Fibroblast of lung (primary cell): ENCODE measurements around the gene DSTYK. TPM values are rescaled to one million over a fixed set of nuclear protein-coding genes. Genes with fewer than 3 reads are reported as not detected.

Experiments used
- DNase-seq, 2 donors: peaks; one replicate each; pipeline versions ENCODE4 v3.0.0 to v3.0.0-alpha.2; 2010; ENCODE audit warnings: low read depth in 2 of 2
- H2AFZ ChIP-seq: 2 replicates; pipeline ENCODE4 v1.5.1; 2012; ENCODE audit warnings: low read length, control low read depth, inconsistent platforms
- H3K27ac ChIP-seq: 2 replicates; pipeline ENCODE4 v1.5.1; 2011; ENCODE audit warnings: low read length, control low read depth; ENCODE audit not compliant: insufficient read depth
- H3K27me3 ChIP-seq: 2 replicates; pipeline ENCODE4 v1.5.1; 2011; ENCODE audit warnings: mild to moderate bottlenecking, low read length; ENCODE audit not compliant: control insufficient read depth, insufficient read depth
- H3K36me3 ChIP-seq: 2 replicates; pipeline ENCODE4 v1.5.1; 2011; ENCODE audit warnings: low read length; ENCODE audit not compliant: control insufficient read depth, insufficient read depth
- H3K4me1 ChIP-seq: 2 replicates; pipeline ENCODE4 v1.5.1; 2011; ENCODE audit warnings: low read length; ENCODE audit not compliant: control insufficient read depth, insufficient read depth; ENCODE audit errors: extremely low read depth
- H3K4me2 ChIP-seq: 2 replicates; pipeline ENCODE4 v1.5.1; 2011; ENCODE audit warnings: low read length, control low read depth; ENCODE audit not compliant: insufficient read depth; ENCODE audit errors: extremely low read depth
- H3K4me3 ChIP-seq, 4 experiments: fragments of 200-600 bp in 1 of 4; sonication (generic) in 1 of 4; replicated peaks in 1 of 4; 2 replicates each; pipeline ENCODE4 v1.5.1; 2011 to 2016; ENCODE audit warnings: low read length in 4 of 4, low read depth in 3 of 4, mild to moderate bottlenecking in 3 of 4, control low read depth in 2 of 4, inconsistent platforms in 1 of 4, mixed read lengths in 1 of 4; ENCODE audit not compliant: insufficient read depth in 1 of 4; ENCODE audit errors: control extremely low read depth in 1 of 4
- H3K79me2 ChIP-seq: 2 replicates; pipeline ENCODE4 v1.5.1; 2012; ENCODE audit warnings: mild to moderate bottlenecking, low read length, inconsistent platforms; ENCODE audit not compliant: control insufficient read depth, insufficient read depth
- H3K9ac ChIP-seq: 2 replicates; pipeline ENCODE4 v1.5.1; 2011; ENCODE audit warnings: mild to moderate bottlenecking, low read length, control low read depth; ENCODE audit not compliant: insufficient read depth
- H3K9me3 ChIP-seq: 2 replicates; pipeline ENCODE4 v1.5.1; 2012; ENCODE audit warnings: low read depth, low read length; ENCODE audit not compliant: control insufficient read depth, insufficient read depth
- H4K20me1 ChIP-seq: 2 replicates; pipeline ENCODE4 v1.5.1; 2011; ENCODE audit warnings: low read length; ENCODE audit not compliant: control insufficient read depth, insufficient read depth; ENCODE audit errors: extremely low read depth
- CTCF ChIP-seq, 2 donors: IDR thresholded peaks in 1 of 2; conservative IDR thresholded peaks in 1 of 2; 1 replicate in 1 of 2; 2 replicates in 1 of 2; pipeline ENCODE4 v1.5.1; 2011 to 2012; ENCODE audit warnings: low read length in 2 of 2, control low read depth in 1 of 2, inconsistent platforms in 1 of 2, low read depth in 1 of 2, mild to moderate bottlenecking in 1 of 2
- EZH2 ChIP-seq: IDR thresholded peaks from 2 replicates; pipeline ENCODE4 v1.5.1; 2012; ENCODE audit warnings: low read length, control low read depth, mild to moderate bottlenecking; ENCODE audit errors: missing control alignments
- polyA plus RNA-seq, 2 donors: library from polyadenylated mRNA; depleted of rRNA in 1 of 2; stranded (reverse) in 1 of 2; unstranded in 1 of 2; fragments of >200 nt; gene quantifications; 2 replicates each; pipeline ENCODE4 v1.2.1, GENCODE V29; 2011 to 2012; ENCODE audit warnings: missing spikeins in 1 of 2
- total RNA-seq: library from RNA; depleted of rRNA; stranded (reverse); fragments of >200 nt; gene quantifications from 2 replicates; pipeline ENCODE4 v1.2.1, GENCODE V29; 2014

The DSTYK gene
- total and polyA plus RNA-seq, 2 donors (not counting 1 experiment from before 2014, with no cell fraction given) = 24.5 to 42.6 TPM

DNA sequence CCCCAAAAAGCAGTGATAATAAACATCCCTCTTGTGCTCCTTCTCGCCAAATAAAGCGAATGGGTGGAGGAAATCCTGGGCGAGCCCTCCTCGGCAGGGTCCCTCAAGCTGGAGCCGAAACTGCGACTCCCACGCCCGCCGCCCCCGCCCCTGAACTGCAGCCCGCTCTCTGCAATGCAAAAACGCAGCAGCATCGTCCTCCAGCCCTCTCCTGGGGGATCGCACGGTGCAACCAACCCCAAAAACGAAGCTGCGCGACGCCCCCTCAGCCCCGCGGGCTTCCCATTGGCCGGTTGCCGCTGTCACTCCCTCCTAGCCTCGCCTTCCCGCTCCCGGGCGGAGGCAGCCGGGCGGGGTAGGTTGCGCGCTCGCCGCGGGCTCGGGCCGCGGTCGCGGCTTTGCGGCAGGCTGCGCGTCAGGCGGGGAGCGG lies 16.1 kb upstream of the DSTYK start, which contains the start of gene TMCC2:
TMCC2 (plus strand) TSS at position 363 of the 430 bp plus-strand sequence. CDS start 619 bp downstream, outside the sequence.
- peak within 1 kb of the TSS; percentile 16 for H3K27ac ChIP-seq
- H4K20me1 ChIP-seq = no peaks in the 10 kb centered on the region
- H3K9ac ChIP-seq = peak within 1 kb of the TSS; percentile 34
- peak; percentile 88 to 89 for DNase-seq
- TF ChIP-seq EZH2 (no peak), CTCF (conservative IDR thresholded peaks at IDR 0.05 in 1 of 2, IDR thresholded peaks at IDR 0.05 in 1 of 2; ENCODE audit: low read depth in 1 of 2, low read length in 2 of 2) (peak in 1 of 2 donors; percentile 7)
- H3K9me3 ChIP-seq = no peaks in the 10 kb centered on the region
- H3K79me2 ChIP-seq = no peaks in the 10 kb centered on the region
- H3K36me3 ChIP-seq = no peaks in the 10 kb centered on the region
- peaks cover 4% of the 10 kb centered on the region for H3K4me1 ChIP-seq
- H3K27me3 ChIP-seq = no peaks in the 10 kb centered on the region
- peak within 1 kb of the TSS; percentile 61 to 81 (median 75) for H3K4me3 ChIP-seq
- peak within 1 kb of the TSS; percentile 99 for H3K4me2 ChIP-seq
- peak within 1 kb of the TSS; percentile 74 for H2AFZ ChIP-seq

DNA sequence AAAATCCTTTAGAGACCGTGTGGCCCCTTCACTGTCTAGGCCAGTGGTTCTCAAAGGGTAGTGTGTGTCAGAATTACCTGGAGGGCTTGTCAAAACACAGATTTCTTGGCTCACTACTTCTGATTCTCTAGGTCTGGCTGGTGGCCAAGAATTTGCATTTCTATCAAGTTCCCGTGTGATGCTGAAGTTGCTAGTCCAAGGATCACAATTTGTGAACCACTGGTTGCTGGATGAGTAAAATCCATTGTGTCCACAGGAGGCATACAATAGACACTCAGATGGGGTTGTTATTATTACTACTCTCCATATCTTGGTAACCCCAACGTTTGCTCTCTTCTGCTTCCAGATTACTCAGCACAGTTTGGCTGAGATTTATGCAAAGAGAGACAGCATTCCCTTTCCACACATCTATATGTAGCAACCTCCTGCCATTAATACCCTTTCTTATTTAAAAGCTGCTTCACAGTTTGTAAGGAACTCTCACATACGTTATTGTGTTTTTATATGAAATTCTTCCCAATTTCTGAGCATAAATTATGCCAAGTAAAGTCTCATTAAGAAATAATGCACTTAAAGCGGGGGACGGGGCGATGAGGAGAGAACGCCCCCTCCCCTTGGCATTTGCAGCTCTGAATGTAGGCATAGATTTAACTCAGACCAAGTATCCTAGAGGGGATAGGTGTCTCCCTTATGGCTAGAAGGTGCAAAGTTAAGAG lies 15.5 kb upstream of the DSTYK start:
- H3K4me1 ChIP-seq = peaks cover 4% of the 10 kb centered on the region
- H3K4me2 ChIP-seq = peak overlapping the region; percentile 88
- H3K27ac ChIP-seq = no peak overlapping the region
- H3K36me3 ChIP-seq = no peaks in the 10 kb centered on the region
- H3K4me3 ChIP-seq = peak overlapping the region; percentile 61 to 81 (median 75)
- H3K79me2 ChIP-seq = no peaks in the 10 kb centered on the region
- H3K9me3 ChIP-seq = no peaks in the 10 kb centered on the region
- no peaks in the 10 kb centered on the region for H3K27me3 ChIP-seq
- peak overlapping the region; percentile 46 for H2AFZ ChIP-seq
- peak; percentile 33 to 68 for DNase-seq
- no peaks in the 10 kb centered on the region for H4K20me1 ChIP-seq
- no peak overlapping the region for H3K9ac ChIP-seq
- TF ChIP-seq EZH2 = no peak
- no peak for TF ChIP-seq CTCF (conservative IDR thresholded peaks at IDR 0.05 in 1 of 2, IDR thresholded peaks at IDR 0.05 in 1 of 2; ENCODE audit: low read depth in 1 of 2, low read length in 2 of 2)

DNA sequence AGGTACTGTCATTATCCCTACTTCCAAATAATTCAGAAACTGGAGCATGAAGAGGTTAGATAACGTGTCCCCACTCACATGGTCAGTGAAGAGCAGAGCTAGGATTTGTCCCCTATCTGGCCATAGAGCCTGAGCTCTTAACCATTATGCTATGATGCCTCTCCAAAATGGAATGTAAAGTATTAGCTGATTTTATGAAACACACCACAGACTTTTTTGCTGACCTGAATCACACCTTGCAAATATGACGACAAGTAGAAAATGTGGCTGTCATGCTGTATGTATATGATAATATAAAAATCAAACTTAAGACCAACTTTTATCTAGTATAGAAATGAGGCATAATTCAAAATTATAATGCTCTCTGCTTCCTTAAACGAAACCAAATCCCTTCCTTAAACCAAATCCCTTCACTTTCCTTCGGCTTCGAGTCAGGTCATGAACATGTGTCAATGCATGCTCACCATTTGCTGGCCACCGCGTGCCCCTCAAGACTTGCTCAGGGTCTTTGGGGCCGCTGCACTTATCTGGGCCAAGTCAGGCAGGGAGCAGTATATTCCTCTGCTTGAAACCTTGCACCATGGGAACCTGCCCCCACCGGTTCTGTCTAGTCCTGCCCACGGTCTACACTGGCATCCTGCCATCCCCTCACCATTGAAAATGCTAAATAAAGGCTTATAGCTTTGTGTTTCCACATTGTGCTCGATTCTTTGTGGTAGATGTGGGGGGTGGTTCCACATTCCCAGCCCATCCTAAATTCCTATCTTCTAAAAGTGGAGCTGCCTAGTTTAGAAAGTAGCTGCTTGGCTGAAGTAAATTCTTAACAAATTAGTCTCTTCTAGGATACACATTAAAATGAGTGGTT lies 14.6 kb upstream of the DSTYK start:
- Histone ChIP-seq H3K27me3 (no peaks in the 10 kb centered on the region), H3K4me2 (no peak overlapping the region), H3K79me2 (no peaks in the 10 kb centered on the region), H3K27ac (no peak overlapping the region), H3K4me1 (peaks cover 4% of the 10 kb centered on the region), H3K36me3 (no peaks in the 10 kb centered on the region), H3K9ac (no peak overlapping the region), H3K9me3 (no peaks in the 10 kb centered on the region), H2AFZ (no peak overlapping the region), H3K4me3 (no peak overlapping the region), H4K20me1 (no peaks in the 10 kb centered on the region)
- DNase-seq = peak in 1 of 2 donors; percentile 79
- TF ChIP-seq EZH2 (no peak), CTCF (conservative IDR thresholded peaks at IDR 0.05 in 1 of 2, IDR thresholded peaks at IDR 0.05 in 1 of 2; ENCODE audit: low read depth in 1 of 2, low read length in 2 of 2) (no peak)
